OCI-LY1 (cell line): ENCODE data around the gene COL8A1.

Experiments
- CTCF ChIP-seq: fragments of 200-600 bp; sonication (generic), shearing (Covaris generic); IDR thresholded peaks from 2 replicates; pipeline ENCODE4 v1.5.1; 2017; ENCODE audit warnings: mild to moderate bottlenecking, antibody characterized with exemption, low read length, moderate library complexity, mixed read lengths
- EZH2 ChIP-seq: fragments of 200-600 bp; sonication (generic), shearing (Covaris generic); IDR thresholded peaks from 2 replicates; pipeline ENCODE4 v1.8.0; 2017; ENCODE audit warnings: borderline replicate concordance, mixed run types, mild to moderate bottlenecking, antibody characterized with exemption, low read length, moderate library complexity, mixed read lengths

GRCh38 chr3:99845999-99846398 lies 207.6 kb downstream of the COL8A1 start:
- no peak for TF ChIP-seq EZH2
- TF ChIP-seq CTCF = no peak
